ENCODE measurements around the gene BTBD7. TPM values are rescaled to one million over a fixed set of nuclear protein-coding genes. Genes with fewer than 3 reads are reported as not detected.

The BTBD7 gene
- total RNA-seq, 1 experiment from 2014 or later = 24.7 TPM

GRCh38 chr14:93219103-93219726, 113.6 kb downstream of the BTBD7 start:
- in situ Hi-C loops (cut with HindIII; ENCODE audit: low pct_unique_long_range_greater_than_20kb, low sequenced_read_pairs) (no loop called here), intact Hi-C loops (cut with micrococcal nuclease; ENCODE audit: unreplicated experiment) (no loop called here)
- DNase-seq (ENCODE audit: low read depth, low spot score) (no peak), ATAC-seq (peak; percentile 87)
- Histone ChIP-seq H3K4me1 (ENCODE audit: control insufficient read depth, insufficient read depth, low read length) (no peaks in the 10 kb centered on the region), H3K9me3 (ENCODE audit: control insufficient read depth, insufficient read depth, low read depth, low read length) (no peaks in the 10 kb centered on the region), H3K4me3 (ENCODE audit: low read depth in 2 of 2, low read length in 2 of 2) (no peak overlapping the region), H3K36me3 (ENCODE audit: control insufficient read depth, insufficient read depth, low read length) (peaks cover 5% of the 10 kb centered on the region), H3K27me3 (ENCODE audit: control insufficient read depth, insufficient read depth, low read length) (no peaks in the 10 kb centered on the region), H3K27ac (ENCODE audit: low read length) (no peak overlapping the region)
- BruUV-seq (replicated peaks) = no TSS peak
- ChIA-PET CTCF (interaction anchor here (0.6 to 0.7 kb wide), 3 partner anchors 12 to 114 kb away, joined by 3 to 6 read pairs (median 3); no protein-coding TSS in a partner anchor), POLR2A (interaction anchor here (0.7 kb wide), 1 partner anchor 28 kb away, joined by 3 read pairs; no protein-coding TSS in a partner anchor)
- TF ChIP-seq, protein P1, sequence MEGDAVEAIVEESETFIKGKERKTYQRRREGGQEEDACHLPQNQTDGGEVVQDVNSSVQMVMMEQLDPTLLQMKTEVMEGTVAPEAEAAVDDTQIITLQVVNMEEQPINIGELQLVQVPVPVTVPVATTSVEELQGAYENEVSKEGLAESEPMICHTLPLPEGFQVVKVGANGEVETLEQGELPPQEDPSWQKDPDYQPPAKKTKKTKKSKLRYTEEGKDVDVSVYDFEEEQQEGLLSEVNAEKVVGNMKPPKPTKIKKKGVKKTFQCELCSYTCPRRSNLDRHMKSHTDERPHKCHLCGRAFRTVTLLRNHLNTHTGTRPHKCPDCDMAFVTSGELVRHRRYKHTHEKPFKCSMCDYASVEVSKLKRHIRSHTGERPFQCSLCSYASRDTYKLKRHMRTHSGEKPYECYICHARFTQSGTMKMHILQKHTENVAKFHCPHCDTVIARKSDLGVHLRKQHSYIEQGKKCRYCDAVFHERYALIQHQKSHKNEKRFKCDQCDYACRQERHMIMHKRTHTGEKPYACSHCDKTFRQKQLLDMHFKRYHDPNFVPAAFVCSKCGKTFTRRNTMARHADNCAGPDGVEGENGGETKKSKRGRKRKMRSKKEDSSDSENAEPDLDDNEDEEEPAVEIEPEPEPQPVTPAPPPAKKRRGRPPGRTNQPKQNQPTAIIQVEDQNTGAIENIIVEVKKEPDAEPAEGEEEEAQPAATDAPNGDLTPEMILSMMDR (IDR thresholded peaks at IDR 0.05) = peak; percentile 73
- no peak for TF ChIP-seq SIN3A (IDR thresholded peaks at IDR 0.05; ENCODE audit: borderline replicate concordance, insufficient read depth, low read depth, low read length)

GRCh38 chr14:93214598-93214997, 118.2 kb downstream of the BTBD7 start:
- H3K27me3 ChIP-seq (ENCODE audit: control insufficient read depth, insufficient read depth, low read length) = no peaks in the 10 kb centered on the region
- ATAC-seq (no peak), DNase-seq (ENCODE audit: low read depth, low spot score) (no peak)
- ChIA-PET POLR2A (no interaction called here), CTCF (interaction anchor here (0.6 kb wide), 1 partner anchor 36 kb away, joined by 5 read pairs; no protein-coding TSS in a partner anchor)
- TF ChIP-seq TCF7L2 (IDR thresholded peaks at IDR 0.05; ENCODE audit: low read depth, low read length) (no peak), POLR2AphosphoS5 (IDR thresholded peaks at IDR 0.05; ENCODE audit: low read depth, low read length) (no peak), SIN3A (IDR thresholded peaks at IDR 0.05; ENCODE audit: borderline replicate concordance, insufficient read depth, low read depth, low read length) (no peak)
- TF ChIP-seq, protein P1 (IDR thresholded peaks at IDR 0.05) = no peak
- in situ Hi-C loops (cut with HindIII; ENCODE audit: low pct_unique_long_range_greater_than_20kb, low sequenced_read_pairs) (no loop called here), intact Hi-C loops (cut with micrococcal nuclease; ENCODE audit: unreplicated experiment) (no loop called here)
- no peaks in the 10 kb centered on the region; the same call in 1 of the 2 replicates for H3K4me1 ChIP-seq (ENCODE audit: control insufficient read depth, insufficient read depth, low read length)
- no peak overlapping the region for H3K27ac ChIP-seq (ENCODE audit: low read length)
- H3K36me3 ChIP-seq (ENCODE audit: control insufficient read depth, insufficient read depth, low read length) = peaks cover 5% of the 10 kb centered on the region
- no peak overlapping the region for H3K4me3 ChIP-seq (ENCODE audit: low read depth in 2 of 2, low read length in 2 of 2)
- no peaks in the 10 kb centered on the region for H3K9me3 ChIP-seq (ENCODE audit: control insufficient read depth, insufficient read depth, low read depth, low read length)
- BruUV-seq (replicated peaks) = no TSS peak

DNA sequence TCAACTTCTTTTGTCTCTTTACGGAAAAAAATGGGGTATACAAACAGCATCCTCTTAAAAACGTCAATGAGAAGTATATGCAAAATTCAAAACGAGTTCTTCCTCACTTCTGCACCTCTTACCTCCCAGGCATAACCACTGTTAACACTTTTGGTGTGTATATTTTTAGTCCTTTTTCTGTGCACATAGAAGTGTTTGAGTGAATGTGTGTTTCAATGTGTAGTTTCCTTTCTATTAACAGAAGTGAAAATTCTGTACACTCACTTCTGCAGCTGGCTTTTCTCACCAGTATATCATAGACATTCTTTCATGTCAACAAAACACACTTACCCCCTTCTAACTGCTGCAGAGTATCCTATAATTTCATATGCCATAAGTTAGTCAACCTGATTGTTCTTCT, 120.4 kb downstream of the BTBD7 start:
- H3K4me1 ChIP-seq (ENCODE audit: control insufficient read depth, insufficient read depth, low read length) = no peaks in the 10 kb centered on the region; the same call in 1 of the 2 replicates
- in situ Hi-C loops (cut with HindIII; ENCODE audit: low pct_unique_long_range_greater_than_20kb, low sequenced_read_pairs) = no loop called here
- no peaks in the 10 kb centered on the region for H3K9me3 ChIP-seq (ENCODE audit: control insufficient read depth, insufficient read depth, low read depth, low read length)
- H3K27me3 ChIP-seq (ENCODE audit: control insufficient read depth, insufficient read depth, low read length) = no peaks in the 10 kb centered on the region
- POLR2A ChIA-PET = no interaction called here
- ATAC-seq (no peak), DNase-seq (ENCODE audit: low read depth, low spot score) (no peak)
- TF ChIP-seq POLR2AphosphoS5 (IDR thresholded peaks at IDR 0.05; ENCODE audit: low read depth, low read length) (no peak), TCF7L2 (IDR thresholded peaks at IDR 0.05; ENCODE audit: low read depth, low read length) (no peak), SIN3A (IDR thresholded peaks at IDR 0.05; ENCODE audit: borderline replicate concordance, insufficient read depth, low read depth, low read length) (no peak)
- TF ChIP-seq, protein P1 (IDR thresholded peaks at IDR 0.05) = no peak
- no peak overlapping the region for H3K4me3 ChIP-seq (ENCODE audit: low read depth in 2 of 2, low read length in 2 of 2)
- CTCF ChIA-PET = no interaction called here
- intact Hi-C loops (cut with micrococcal nuclease; ENCODE audit: unreplicated experiment) = no loop called here
- peaks cover 3% of the 10 kb centered on the region for H3K36me3 ChIP-seq (ENCODE audit: control insufficient read depth, insufficient read depth, low read length)
- no peak overlapping the region for H3K27ac ChIP-seq (ENCODE audit: low read length)
- no TSS peak for BruUV-seq (replicated peaks)

Measured in Panc1 (cell line).